ENCODE results near the gene KCTD16.

The KCTD16 gene

GRCh38 chr5:144365885-144366284 is 195.2 kb downstream of the KCTD16 start:
- TF ChIP-seq, protein P1, sequence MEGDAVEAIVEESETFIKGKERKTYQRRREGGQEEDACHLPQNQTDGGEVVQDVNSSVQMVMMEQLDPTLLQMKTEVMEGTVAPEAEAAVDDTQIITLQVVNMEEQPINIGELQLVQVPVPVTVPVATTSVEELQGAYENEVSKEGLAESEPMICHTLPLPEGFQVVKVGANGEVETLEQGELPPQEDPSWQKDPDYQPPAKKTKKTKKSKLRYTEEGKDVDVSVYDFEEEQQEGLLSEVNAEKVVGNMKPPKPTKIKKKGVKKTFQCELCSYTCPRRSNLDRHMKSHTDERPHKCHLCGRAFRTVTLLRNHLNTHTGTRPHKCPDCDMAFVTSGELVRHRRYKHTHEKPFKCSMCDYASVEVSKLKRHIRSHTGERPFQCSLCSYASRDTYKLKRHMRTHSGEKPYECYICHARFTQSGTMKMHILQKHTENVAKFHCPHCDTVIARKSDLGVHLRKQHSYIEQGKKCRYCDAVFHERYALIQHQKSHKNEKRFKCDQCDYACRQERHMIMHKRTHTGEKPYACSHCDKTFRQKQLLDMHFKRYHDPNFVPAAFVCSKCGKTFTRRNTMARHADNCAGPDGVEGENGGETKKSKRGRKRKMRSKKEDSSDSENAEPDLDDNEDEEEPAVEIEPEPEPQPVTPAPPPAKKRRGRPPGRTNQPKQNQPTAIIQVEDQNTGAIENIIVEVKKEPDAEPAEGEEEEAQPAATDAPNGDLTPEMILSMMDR (IDR thresholded peaks at IDR 0.05; ENCODE audit: low read depth, low read length): no peak
- Histone ChIP-seq H3K9me3 (no peaks in the 10 kb centered on the region), H3K4me3 (ENCODE audit: low read depth, low read length) (no peak overlapping the region), H3K27me3 (no peaks in the 10 kb centered on the region), H3K36me3 (no peaks in the 10 kb centered on the region), H3K4me1 (no peaks in the 10 kb centered on the region)
- no peak for DNase-seq

GRCh38 chr5:144367991-144368390 is 197.3 kb downstream of the KCTD16 start:
- Histone ChIP-seq H3K27me3 (no peaks in the 10 kb centered on the region), H3K4me3 (ENCODE audit: low read depth, low read length) (no peak overlapping the region), H3K9me3 (no peaks in the 10 kb centered on the region), H3K36me3 (no peaks in the 10 kb centered on the region), H3K4me1 (no peaks in the 10 kb centered on the region)
- no peak for DNase-seq
- TF ChIP-seq, protein P1 (IDR thresholded peaks at IDR 0.05; ENCODE audit: low read depth, low read length): no peak

GRCh38 chr5:144368556-144368955 is 197.9 kb downstream of the KCTD16 start:
- no peaks in the 10 kb centered on the region for H3K4me1 ChIP-seq
- H3K36me3 ChIP-seq: no peaks in the 10 kb centered on the region
- H3K9me3 ChIP-seq: no peaks in the 10 kb centered on the region
- no peak for DNase-seq
- TF ChIP-seq, protein P1 (IDR thresholded peaks at IDR 0.05; ENCODE audit: low read depth, low read length): no peak
- no peak overlapping the region for H3K4me3 ChIP-seq (ENCODE audit: low read depth, low read length)
- no peaks in the 10 kb centered on the region for H3K27me3 ChIP-seq

- no peak overlapping the region for H3K4me3 ChIP-seq (ENCODE audit: low read depth, low read length)
- no peak for DNase-seq
- TF ChIP-seq, protein P1 (IDR thresholded peaks at IDR 0.05; ENCODE audit: low read depth, low read length): no peak
Observed at GRCh38 chr5:144369006-144369405, 198.3 kb downstream of the KCTD16 start.

DNA sequence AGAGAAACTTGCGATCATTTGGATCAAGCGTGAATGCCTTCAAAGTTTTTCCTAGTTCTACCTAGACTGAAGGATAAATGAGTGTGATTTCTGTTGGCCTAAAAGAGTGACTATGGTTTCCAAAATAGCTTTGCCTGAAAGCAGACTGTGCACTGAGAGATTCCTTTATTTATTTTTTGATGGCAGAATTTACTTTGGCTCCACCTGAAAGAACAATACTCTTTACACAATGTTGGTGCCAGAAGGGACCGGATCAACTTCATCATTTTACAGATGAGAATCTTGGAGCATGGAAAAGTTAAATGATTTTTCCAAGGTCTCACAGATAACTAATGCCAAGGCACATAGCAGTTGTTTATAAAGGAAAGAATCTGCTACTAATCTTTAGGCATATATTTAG is 199.6 kb downstream of the KCTD16 start:
- Histone ChIP-seq H3K36me3 (no peaks in the 10 kb centered on the region), H3K9me3 (no peaks in the 10 kb centered on the region), H3K4me1 (no peaks in the 10 kb centered on the region), H3K27me3 (no peaks in the 10 kb centered on the region), H3K4me3 (ENCODE audit: low read depth, low read length) (no peak overlapping the region)
- TF ChIP-seq, protein P1 (IDR thresholded peaks at IDR 0.05; ENCODE audit: low read depth, low read length): no peak
- DNase-seq: no peak

More at GRCh38 chr5:144369006-144369405, 198.3 kb downstream of the KCTD16 start:
- no peaks in the 10 kb centered on the region for H3K27me3 ChIP-seq
- H3K36me3 ChIP-seq: no peaks in the 10 kb centered on the region
- H3K4me1 ChIP-seq: no peaks in the 10 kb centered on the region
- no peaks in the 10 kb centered on the region for H3K9me3 ChIP-seq

DNA sequence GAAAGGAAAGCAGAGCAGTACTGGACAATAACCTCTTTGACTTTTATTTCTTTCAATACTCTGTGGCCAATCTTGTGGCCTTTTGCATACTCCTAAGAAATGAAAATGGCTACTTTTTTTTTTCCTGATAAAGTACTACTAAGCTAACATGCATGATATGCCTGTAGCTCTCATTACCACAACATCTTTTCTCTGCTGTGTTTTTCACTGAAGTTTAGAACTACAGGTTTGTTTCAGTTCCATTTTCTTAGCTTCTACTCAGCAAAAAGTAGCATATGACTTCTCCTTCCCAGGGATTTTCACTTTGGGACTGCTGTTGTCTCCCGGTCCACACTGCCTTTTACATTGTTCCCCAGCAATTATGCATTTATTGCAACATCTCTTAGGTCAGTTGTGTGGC is 204.0 kb downstream of the KCTD16 start:
- Histone ChIP-seq H3K36me3 (no peaks in the 10 kb centered on the region), H3K9me3 (no peaks in the 10 kb centered on the region), H3K4me3 (ENCODE audit: low read depth, low read length) (no peak overlapping the region), H3K27me3 (no peaks in the 10 kb centered on the region), H3K4me1 (peaks cover 5% of the 10 kb centered on the region; the same call in 1 of the 2 replicates)
- DNase-seq: no peak
- TF ChIP-seq, protein P1 (IDR thresholded peaks at IDR 0.05; ENCODE audit: low read depth, low read length): no peak
